ENCODE data around the gene ARL3.
"Not testable (repeated sequence)": the region's sequence is repeated elsewhere in the genome, so short reads cannot be mapped to it uniquely, and the experiment has no call there.

ARL3 gene

DNA sequence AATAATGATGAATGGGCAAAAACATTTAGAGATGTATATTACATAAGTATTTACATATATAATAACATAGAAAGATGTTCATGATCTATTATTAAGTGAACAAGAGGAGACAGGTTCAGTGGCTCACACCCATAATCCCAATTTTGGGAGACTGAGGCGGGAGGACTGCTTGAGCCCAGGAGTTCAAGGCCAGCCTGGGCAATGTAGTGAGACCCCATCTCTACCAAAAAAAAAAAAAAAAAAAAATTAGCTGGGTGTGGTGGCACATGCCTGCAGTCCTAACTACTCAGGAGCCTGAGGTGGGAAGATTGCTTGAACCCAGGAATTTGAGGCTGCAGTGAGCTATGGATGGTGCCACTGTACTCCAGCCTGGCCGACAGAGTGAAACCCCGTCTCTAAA, 12.4 kb downstream of the ARL3 start:
- DNase-seq, result no peak

DNA sequence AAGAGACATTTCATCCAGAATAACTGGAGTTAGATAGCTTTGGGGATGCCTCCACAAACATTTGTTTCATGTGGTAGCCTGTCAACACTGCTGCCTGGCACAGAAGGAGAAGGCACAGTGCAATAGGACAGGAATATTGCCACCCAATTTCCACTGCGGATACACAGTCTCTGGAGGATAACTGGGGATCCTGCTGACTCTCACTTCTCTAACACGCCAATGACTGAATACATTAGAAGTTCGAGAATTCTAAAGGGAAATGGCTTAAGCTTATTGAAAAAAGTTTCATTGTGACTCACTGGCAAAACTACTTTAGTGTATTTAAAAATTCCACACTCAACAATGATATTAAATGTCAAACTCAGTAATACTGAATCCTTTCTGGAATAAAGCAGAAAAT, 12.9 kb downstream of the ARL3 start:
- no peak for DNase-seq

DNA sequence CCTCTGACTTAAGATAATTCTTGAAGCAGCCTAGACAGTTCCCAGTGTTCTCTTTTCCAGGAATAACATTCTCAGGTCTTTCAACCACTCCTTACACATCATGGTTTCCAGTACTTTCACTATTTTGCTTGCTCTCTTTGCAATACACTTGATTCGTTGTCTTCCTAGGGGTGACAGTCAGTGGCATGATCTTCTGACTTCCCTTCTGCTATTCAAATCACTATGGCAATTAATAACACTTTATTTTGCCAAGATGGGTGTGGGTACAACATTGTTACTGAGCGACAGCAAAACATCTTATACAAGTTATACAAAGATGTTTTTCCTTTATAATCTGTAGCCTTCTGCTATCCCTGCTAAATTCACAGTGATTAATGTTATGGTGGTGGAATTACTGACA, 15.3 kb downstream of the ARL3 start:
- no peak for DNase-seq

DNA sequence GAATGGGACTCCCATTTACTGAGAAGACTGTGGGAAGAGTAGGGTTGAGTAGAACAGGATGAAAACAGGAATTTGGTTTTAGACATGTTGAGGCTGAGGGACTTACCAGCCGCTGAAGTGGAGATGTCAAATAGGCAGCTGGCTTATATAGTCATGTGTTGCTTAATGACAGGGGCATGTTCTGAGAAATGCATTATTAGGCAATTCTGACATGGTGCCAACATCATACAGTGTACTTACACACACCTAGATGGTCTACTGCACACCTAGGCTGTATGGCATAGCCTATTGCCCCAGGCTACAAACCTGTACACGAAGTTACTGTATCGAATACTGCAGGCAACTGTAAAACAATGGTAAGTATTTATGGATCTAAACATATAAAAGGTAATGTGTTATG, 17.5 kb downstream of the ARL3 start:
- no peak for DNase-seq

DNA sequence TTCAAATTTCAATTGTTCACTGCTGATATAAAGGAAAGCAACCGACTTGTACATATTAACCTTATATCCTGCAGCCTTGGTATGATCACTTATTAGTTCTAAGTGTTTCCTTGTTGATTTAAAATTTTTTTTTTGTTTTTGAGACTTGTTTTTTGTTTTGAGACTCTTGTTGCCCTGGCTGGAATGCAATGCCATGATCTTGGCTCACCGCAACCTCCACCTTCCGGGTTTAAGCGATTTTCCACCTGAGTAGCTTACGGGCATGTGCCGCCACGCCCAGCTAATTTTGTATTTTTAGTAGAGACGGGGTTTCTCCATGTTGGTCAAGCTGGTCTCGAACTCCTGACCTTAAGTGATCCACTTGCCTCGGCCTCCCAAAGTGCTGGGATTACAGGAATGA, 18.8 kb downstream of the ARL3 start:
- not testable (repeated sequence) for DNase-seq

DNA sequence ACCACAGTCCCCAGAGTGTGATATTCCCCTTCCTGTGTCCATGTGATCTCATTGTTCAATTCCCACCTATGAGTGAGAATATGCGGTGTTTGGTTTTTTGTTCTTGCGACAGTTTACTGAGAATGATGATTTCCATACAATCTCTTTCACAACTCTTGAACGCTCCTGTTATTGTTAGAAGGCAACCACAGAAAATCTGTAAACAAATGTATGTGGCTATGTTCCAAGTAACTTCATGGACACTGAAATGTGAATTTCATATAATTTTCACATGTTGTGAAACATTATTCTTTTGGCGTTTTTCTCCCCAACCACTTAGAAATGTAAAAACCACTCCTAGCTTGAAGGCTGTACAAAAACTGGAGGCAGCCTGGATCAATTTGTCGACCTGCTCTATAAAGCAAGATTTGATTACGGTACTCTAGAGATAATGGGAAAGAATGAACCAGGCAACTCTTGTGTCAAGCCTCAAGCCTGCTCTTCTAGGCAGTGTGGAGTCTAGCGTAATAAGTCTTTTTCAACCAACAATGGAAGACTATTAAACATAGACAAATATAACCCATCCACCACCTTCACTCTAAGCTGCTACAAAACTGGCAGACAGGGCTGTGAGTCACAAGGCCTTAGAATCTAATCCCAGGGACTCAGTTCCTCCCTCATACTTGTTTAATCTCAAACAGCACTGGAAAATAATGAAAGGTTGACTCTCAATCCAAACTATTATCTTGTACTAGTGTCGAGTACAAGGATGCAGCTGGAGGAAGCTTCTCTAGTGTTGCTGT, 22.7 kb downstream of the ARL3 start:
- no peak for DNase-seq

DNA sequence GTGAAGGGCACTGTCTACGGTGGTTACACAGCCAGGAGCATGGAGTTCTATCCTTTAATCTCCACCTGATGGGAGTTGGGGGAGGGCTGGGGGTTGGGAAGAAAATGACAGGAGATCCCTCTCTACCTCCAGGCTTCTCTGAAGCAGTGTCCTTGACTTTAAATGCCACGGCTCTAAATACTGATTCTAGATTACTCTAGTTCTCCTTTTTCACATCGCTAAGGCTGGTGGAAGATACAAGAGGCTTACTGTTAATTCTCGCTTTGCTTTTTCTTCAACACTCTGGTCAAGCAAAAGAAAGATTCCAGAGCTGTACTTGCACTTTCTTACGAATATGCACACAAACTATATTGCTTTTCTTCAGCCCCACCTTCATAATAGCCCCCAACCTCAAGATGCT, 30.5 kb downstream of the ARL3 start:
- no peak for DNase-seq

DNA sequence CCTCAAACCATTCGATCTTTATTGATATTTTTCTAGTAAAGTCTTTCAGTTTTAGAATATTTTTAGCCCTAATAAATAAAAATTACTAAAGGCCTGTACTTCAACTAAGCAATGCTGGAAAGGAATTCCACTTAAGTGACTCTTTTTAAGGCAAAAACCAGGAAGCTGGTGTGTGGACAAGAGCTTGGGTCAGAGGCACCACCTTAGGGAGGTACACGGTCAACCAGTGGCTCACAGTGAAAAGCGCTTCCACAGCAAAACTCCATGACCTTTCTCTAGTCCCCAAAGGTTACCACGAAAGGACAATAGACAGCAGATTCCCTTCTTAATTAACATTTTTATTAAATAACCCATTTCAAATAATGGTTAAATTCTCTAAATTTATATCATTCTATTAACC, 31.2 kb downstream of the ARL3 start:
- DNase-seq, result no peak

DNA sequence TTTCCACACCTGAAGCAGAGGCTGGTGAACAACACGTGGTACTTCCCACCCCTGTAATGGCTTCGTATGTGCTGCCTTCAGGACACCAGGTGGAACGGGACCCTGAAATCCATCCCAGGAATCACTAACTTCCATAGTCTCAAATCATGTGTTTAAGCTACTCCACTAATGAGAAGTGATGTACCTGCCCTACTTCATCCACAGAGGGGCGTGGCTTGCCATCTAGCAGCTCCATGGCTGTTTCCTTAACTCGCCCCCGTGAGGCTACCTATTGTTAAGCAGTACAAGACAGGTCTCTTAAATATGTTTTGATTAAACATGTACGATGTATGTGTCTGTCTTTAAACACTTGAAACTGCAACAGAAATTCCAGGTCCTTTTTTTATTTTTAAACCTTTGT, 31.8 kb downstream of the ARL3 start:
- DNase-seq, result no peak

DNA sequence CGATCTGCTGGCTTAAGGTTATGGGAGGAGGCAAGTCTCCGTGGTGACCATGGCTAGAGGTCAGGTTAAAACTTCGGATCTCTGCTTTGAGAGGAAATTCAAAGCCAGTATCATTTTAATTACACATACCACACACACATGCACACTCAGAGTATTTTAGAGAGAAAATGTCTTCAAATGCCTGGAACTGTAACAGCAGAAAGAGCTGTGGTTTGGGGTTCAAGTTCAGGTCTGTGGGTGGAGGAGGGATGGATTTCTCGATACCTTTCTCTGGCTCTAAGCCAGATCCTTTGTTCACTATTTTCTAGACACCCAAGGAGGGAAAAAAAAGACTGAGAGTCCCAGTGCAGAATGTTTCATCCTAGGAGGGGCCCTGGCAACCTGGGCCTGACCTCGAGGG, 32.5 kb downstream of the ARL3 start:
- DNase-seq, result no peak

DNA sequence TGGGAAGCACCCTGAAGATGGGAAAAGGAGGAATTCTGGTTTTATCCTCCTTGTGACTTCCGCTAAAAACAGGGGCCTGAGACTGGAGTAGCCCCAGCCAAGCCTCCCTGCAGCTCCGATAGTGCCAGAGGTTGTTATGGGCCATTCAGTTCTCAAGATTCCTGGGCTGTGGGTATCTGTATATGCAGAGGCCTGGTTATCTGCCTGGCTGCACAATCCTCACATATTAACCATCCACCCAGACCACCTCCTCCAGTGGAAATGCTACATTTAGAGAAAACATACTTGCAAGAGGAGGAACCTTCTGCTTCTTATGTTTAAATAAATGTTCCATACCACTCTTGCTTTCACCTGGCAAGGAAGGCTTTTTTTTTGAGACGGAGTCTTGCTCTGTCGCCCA, 34.6 kb downstream of the ARL3 start:
- no peak for DNase-seq

DNA sequence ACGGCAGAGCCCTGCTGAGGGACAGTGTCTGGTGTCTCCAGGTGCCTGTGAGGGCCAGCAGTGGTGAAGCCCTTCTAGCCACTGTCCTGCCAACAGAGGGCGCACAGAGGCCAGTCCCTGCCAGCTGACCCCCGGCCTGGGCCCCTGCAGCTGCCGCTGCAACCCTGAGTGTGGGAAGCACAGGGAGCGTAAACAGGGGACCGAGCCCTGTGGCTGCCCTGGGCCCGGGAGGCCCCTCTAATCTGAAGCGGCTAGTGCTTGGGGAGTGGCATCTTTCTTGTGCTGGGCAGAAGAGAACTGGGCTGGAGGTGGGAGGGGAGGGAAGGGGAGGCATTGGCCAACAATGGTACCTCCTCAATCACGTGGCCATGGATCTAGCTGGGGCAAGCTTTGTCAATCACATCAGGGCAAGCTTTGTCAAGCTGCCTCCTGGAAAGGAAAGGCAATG, 35.3 kb downstream of the ARL3 start:
- DNase-seq, result peak; percentile 30

DNA sequence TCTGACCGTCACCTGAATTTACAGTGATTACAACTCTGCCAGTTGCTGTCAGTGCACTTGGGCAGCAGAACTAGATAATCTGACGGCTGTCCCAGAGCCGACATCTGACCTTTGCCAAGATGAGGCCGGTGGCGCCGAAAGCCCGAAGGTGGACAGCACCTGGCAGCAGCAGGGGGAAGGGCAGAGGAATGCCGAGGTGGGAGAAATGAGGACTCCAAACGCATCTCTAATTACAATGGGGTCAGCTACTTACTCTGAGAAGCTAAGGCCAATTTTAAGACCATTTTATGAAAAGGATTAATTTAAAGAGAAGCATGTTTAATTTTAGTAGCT, 36.2 kb downstream of the ARL3 start:
- DNase-seq, result no peak

DNA sequence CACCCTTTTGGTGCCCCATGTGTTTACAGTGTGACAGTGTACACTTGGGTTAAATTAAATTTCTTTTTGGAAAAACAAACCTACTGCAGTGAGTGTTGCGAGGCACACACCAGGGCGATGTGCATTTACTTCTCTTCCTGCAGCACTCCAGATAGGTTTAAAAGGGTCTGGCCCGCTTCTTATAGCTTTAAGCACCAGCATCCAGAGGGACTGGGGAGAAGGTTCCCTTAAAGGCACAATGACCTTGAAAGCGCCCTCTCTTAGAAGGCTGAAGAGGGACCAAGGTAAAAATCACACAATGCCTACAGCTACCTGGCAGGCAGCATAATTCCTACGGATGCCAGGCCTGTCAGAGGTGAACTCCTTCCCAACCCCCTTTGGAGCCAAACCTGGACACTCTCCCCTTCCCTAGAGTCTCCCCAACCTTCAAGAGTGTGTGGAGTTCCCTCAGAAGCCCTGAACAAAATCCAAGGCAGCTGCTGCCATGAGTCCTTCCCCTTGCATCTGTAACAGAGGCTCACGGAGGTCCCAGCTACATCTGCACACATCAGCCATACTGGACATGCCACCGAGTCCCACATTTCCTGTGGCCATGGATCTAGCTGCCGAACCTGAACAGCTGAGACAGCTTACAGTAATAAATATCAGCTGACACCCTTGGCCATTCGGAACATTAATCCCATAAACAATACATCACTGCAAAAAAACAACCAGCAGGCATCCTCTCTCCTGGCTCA, 36.7 kb downstream of the ARL3 start:
- DNase-seq, result no peak

DNA sequence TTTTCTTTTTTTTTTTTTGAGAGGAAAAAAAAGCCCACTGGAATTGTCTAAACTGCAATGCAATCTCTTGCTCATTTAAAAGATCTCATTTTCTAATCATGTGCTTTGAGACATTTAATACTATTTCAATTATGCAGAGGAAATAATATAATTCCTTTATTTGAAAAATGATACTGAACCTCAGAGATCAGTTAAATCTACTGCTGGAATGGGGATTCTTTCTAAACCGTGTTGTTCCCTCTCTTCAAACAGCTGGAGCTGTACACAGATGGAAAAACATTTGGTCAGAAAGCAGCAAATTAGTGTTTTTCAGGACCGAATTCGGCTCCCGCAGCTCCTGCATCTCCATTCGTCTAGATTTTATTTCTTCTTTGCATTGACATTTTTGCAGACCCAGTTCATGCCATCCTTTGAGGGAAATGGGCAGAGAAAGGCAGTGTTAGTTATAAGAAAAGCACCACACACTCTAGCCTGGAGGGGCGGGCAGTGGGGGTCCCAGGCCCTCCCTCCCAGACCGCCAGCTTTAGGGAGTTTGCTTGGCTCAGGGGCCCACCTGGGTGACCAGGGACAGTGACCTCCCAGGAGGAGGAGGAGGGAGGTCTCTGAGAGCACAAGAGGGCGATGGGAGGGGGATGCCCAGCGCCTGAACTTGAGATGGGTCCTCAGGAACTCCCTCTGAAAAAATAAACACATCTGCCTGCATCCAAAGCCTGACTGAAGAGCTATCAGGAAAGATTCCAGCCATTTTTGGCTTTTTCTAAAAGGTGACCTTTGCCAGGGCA, 37.5 kb downstream of the ARL3 start:
- no peak for DNase-seq

DNA sequence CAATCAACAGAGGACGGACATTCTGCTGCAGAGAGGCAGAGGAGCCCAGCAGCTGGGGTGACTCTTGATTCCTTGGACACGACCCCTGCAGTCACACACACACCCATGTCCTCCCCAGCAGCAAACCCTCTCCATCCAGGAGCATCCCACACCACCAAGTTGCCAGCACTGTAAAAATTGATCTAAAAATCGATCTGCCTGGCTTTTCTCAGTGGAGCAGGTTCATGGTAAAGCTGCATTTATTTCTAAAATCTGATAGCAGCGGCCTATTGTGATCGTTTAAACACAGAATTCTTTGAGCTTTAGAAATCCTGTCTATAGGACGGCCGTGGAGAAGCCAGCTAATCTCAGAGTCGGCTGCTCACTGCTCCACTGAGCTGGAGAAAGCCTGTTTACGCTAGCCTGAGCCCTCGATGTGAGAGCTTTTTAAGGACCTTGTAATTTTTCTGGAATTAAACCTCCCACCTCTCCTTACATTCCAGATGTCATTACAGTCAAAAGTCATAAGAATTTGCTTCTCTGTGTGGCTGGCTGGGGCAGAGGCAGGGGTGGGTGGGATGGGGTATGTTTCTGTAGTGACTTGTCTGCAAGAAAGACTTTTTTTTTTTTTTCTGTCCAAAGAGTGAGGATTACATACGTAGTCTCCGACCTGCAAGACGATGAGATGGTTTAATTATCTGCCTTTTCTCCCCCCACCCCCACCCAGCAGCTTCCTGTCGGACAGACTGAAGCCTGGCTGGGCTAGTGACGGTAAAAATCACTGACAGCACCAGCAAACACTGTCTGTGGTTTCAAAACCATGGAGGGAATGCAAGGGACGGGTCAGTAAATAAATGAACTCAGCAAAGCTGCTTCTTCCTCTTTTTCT, 38.3 kb downstream of the ARL3 start:
- DNase-seq, result peak; percentile 46

DNA sequence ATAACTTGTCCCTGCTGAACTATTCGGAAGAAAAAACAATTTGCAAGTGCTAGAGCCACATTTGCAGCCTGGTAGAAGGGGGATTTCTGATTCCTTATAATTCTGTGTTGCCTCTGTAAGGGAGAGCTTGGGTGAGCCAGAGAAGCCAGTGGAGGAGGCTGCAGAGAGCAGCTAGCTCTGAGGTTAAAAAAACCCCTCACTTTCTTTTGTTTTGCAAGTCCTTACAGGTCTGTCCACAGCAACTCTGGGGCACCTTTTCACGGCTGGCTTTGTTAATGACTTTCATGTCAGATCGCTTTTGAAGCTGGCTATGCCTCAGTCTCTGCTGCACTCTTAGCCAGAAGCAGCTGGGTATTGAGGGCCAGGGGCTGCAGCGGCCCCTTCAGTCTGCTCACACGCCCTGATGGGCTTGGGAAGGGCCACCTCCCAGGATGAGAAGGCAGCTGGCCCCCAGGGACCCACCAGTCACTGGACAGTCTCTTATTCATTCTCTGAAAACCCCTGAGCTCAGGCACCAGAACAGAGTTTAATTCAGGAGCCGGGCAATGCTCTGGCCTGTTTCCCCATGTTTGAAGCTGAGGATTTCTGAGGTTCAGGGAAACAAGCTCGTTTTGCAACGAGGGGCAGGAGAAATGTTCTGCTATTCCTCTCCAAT, 39.1 kb downstream of the ARL3 start:
- DNase-seq, result no peak

DNA sequence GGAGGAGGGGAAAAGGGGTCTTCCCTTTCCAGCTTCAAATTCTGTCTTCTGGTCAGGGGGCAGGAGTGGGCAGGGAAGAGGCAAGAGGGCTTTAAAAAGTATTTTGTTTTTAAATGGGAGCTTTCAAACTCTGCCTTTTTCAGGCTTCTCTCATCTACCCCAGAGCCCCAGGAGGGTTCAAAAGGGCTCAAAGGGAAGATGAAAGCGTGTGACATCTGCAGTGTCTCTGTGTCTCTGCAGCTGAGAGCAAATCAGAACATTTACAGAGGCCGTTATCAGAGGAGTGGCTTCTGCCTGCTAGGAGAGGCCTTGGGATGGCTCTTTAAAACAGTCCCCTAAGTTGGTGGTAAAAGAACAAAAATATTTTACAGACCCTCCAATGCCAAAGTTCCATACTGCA, 39.6 kb downstream of the ARL3 start:
- no peak for DNase-seq

DNA sequence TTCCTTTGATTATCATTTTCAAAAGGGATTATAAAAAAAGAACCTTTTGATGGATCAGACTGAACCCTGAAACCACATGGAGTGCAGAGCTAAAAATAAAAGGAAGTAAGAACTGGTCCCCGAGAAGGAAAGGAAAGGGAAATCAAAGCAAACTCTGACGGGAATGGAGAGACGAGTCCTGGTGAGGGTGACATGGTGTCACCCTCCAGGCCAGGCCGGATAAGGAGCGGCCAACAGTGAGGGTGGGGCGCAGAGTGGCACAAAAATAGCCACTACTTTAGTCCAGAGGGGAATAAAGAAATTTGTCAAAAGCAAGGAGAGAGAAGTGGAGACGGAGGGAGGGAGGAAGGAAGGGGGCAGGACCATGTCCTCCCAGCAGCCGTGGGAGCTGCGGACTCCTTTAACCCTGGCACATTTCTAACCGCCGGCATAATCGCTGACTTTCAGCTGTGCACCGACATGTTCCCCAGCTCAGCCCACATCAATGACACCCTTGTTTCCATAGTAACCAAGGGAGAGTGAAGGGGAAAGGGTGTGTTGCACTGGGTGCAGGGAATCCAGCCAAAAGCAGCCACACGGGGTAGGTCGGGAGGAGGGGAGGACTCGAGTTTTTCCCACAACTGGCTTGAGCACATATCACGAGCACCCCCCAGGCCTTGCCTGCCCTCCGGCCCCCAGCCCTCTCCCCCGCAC, 40.2 kb downstream of the ARL3 start:
- DNase-seq, result peak; percentile 73

DNA sequence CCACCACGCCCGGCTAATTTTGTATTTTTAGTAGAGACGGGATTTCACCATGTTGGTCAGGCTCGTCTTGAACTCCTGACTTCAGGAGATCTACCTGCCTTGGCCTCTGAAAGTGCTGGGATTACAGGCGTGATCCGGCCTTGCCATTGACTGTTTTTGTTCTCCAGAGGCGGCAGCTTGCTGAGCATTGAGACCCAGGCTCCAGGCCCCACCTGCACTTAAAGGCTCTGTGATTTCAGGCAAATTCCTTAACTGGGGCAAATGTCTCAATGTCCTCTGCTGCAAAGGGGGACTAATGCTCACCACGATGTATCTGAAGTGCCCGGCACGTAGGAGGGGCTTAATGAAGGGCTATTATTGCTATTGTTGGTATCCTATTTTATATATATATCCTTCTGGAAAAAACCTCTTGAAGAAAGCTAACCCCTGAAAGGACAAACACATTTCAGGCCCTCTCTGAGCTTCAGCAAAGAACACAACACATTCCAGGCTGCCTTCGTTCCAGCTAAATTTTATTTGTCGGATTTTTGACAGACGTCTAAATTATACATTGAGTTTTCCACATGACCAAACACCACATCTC, 40.9 kb downstream of the ARL3 start:
- DNase-seq, result no peak

DNA sequence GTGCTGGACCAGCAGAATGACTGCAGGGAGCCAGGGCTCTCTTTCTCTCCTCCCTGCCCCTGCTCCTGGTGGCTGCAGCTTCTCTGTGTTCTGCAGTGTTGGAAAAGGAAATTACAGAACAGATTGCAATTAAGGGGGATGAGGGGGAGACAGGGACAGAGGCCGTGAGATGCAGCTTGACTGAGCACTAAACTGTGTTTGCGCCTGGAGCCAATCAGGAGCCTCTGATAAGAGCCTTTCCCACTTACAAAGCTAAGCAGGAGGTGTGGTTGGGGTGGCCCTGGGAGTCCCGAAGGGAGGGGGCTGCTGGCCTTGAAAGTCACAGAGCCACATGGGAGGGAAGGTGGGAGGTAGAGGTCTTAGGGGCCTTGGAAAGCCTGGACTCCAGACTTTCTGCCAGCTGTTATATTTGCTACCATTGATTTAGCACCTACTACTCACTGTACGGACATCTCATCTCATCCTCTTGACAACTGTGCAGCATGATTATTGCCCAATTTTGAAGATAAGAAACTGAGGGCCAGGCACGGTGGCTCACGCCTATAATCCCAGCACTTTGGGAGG, 43.2 kb downstream of the ARL3 start:
- no peak for DNase-seq

Measured in CD4-positive, alpha-beta T cell treated with Interferon gamma for 1 hour (primary cell).